ENCODE measurements around the gene LCK.

DNA sequence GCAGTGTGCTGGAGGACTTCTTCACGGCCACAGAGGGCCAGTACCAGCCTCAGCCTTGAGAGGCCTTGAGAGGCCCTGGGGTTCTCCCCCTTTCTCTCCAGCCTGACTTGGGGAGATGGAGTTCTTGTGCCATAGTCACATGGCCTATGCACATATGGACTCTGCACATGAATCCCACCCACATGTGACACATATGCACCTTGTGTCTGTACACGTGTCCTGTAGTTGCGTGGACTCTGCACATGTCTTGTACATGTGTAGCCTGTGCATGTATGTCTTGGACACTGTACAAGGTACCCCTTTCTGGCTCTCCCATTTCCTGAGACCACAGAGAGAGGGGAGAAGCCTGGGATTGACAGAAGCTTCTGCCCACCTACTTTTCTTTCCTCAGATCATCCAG is 34.6 kb downstream of the LCK start:
- no peak for TF ChIP-seq POLR2A (IDR thresholded peaks at IDR 0.05)
- TF ChIP-seq, protein P1, sequence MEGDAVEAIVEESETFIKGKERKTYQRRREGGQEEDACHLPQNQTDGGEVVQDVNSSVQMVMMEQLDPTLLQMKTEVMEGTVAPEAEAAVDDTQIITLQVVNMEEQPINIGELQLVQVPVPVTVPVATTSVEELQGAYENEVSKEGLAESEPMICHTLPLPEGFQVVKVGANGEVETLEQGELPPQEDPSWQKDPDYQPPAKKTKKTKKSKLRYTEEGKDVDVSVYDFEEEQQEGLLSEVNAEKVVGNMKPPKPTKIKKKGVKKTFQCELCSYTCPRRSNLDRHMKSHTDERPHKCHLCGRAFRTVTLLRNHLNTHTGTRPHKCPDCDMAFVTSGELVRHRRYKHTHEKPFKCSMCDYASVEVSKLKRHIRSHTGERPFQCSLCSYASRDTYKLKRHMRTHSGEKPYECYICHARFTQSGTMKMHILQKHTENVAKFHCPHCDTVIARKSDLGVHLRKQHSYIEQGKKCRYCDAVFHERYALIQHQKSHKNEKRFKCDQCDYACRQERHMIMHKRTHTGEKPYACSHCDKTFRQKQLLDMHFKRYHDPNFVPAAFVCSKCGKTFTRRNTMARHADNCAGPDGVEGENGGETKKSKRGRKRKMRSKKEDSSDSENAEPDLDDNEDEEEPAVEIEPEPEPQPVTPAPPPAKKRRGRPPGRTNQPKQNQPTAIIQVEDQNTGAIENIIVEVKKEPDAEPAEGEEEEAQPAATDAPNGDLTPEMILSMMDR (IDR thresholded peaks at IDR 0.05), result no peak
